GM19099 (cell line): ENCODE data around the gene ASZ1.

ENCODE experiments used
- POLR2A ChIP-seq: IDR thresholded peaks from 3 replicates; pipeline ENCODE4 v1.6.1; 2011; ENCODE audit warnings: low read depth; ENCODE audit not compliant: insufficient read length; ENCODE audit errors: extremely low read depth

Gene ASZ1

GRCh38 chr7:117323851-117324711, 103.2 kb downstream of the ASZ1 start:
- no peak for TF ChIP-seq POLR2A

GRCh38 chr7:117323305-117323850, 103.9 kb downstream of the ASZ1 start:
- TF ChIP-seq POLR2A: no peak

GRCh38 chr7:117322741-117323304, 104.5 kb downstream of the ASZ1 start, which contains the start of gene WNT2:
Gene WNT2 (minus strand): TSS chr7:117323058. CDS start chr7:117322989, 69 bp downstream.
- TF ChIP-seq POLR2A: no peak

- TF ChIP-seq POLR2A: no peak
Measured at GRCh38 chr7:117320523-117320922, 106.8 kb downstream of the ASZ1 start.

GRCh38 chr7:117319181-117319580, 108.1 kb downstream of the ASZ1 start:
- no peak for TF ChIP-seq POLR2A

- TF ChIP-seq POLR2A: no peak
Measured at GRCh38 chr7:117313582-117313981, 113.7 kb downstream of the ASZ1 start.
